AG20443 (cell line): Measurements from ENCODE around the gene HSPBP1.
"Not testable (repeated sequence)": the region's sequence is repeated elsewhere in the genome, so short reads cannot be mapped to it uniquely, and the experiment has no call there.

Experiments used
- DNase-seq: peaks from one replicate; pipeline ENCODE4 v3.0.0; 2012; ENCODE audit warnings: low spot score, mixed read lengths

The HSPBP1 gene

GRCh38 chr19:55239004-55239403 lies 40.9 kb downstream of the HSPBP1 start:
- no peak for DNase-seq

DNA sequence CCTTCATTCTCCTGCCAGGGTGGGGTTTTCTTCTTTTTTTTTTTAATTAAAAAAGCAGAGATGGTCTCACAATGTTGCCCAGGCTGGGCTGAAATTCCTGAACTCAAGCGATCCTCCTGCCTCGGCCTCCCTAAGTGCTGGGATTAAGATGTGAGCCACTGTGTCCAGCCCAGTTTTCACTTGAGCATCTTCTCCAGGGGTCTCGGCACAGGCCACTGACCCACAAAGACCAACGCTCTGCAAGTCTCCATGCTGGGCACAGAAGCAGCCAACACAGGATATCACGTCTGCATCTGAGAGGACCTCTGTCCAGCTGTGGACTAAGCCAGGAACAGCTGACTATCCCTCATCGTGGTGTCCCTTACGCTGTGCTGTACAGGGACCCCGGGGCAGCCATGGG lies 41.9 kb downstream of the HSPBP1 start:
- no peak for DNase-seq

DNA sequence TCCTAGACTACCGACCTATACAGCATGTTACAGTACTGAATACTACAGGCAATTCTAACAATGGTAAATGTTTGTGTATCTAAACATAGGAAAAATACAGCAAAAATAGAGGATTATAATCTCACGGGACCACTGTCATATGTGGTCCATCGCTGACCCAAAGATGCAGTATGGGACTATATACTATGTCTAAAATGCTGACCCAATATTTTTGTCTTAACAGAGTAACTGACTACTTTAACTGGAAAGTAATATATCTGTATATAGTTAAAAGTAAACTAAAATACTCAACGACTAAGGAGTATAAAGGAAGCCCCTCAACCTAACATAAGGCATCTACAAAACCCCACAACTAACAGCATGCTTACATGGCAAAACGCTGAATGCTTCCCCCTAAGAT lies 46.9 kb downstream of the HSPBP1 start:
- no peak for DNase-seq

DNA sequence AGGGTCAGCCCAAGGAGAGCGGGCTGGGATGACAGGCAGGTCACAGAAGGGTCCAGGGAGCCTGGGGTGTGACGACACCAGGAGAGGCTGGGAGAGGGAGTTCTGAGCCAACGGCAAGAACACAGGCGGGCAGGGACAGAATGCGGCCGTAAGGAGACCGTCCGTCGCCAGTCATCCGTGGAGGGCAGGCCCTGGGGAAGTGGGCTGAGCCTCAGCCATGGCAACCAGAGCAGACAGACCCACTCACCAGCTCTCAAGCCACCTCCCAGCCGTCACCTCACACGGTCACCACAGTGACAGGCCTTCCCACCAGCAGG lies 47.7 kb downstream of the HSPBP1 start:
- no peak for DNase-seq

DNA sequence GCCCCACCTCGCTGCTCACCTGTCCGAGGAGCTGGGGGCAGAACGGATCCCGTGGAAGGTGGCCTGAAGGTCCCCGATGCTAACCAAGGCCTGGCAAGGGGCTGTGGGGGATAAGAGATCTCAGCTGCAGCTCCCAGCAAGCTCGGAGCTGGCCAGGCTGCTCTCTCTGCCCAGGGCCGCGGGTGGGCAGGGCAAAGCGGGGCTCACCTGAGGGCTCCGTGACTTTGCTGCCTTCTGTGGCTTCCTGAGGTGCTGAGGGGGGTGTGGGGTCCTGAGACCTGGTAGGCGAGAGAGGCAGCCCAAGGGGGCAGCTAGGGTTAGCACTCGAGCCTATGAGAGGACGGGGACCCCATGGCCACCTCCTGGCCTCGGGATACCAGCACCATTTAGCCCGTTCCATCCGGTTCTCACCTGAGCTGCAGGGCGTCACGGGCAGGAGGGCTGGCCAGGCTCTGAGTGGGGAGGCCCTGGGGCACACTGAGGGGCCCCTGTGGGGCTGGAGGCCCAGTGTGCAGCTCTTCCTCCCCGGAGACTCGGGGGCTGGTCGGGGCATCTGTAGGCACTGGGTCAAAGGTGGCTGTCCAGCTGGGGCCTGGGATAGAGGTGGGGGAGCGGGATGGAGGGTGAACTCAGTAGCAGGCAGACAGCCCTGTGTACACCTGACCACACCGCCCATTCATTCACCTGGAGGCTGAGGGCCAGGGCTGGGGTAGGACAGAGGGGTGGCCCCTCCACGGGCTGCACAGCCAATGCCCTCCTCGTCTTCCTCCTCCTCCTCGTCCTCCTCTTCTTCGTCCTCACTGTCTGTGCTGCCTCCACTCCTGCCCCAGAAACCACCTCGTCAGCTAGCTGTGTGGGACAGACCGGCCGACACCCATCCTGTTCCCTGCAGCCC lies 48.3 kb downstream of the HSPBP1 start:
- DNase-seq: no peak

GRCh38 chr19:55230780-55231179 lies 49.1 kb downstream of the HSPBP1 start:
- DNase-seq: no peak

DNA sequence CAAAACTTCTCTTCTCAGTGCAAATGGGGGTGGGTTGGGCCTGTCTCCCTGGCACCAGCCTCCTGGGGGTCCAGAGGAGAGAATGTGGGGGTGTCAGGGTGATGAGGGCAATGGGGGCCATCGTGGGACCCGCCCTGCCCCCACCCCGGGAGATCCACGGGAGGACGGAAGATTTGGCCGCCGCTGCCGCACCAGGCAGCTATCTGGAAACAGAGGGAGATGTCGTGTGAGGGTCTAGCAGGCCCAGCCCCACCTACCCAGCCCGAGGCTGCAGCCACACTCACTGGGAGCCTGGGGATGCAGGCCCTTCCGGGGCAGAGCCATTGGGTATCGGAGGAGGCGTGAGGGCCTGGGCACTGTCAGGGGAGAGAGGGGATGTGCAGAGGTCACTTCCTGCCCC lies 49.6 kb downstream of the HSPBP1 start:
- no peak for DNase-seq

DNA sequence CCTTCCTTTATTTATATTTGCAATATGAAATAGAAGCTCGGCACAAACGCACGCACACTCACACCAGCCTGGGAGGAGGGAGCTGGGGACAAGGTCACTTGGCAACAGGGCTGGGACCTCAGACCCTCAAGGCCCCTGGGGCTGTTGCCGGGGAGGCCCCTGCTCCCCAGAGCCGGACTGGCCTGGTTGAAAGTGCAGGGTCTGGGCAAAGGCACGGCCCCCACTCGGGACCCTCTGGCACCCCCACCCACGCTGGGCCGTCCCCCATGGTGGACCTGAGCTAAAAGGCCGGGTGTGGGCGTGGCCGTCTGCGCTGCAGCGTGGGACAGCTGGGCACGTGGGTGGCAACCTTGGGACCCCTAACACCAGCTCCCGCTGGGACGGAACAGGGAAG lies 50.1 kb downstream of the HSPBP1 start:
- DNase-seq: no peak

DNA sequence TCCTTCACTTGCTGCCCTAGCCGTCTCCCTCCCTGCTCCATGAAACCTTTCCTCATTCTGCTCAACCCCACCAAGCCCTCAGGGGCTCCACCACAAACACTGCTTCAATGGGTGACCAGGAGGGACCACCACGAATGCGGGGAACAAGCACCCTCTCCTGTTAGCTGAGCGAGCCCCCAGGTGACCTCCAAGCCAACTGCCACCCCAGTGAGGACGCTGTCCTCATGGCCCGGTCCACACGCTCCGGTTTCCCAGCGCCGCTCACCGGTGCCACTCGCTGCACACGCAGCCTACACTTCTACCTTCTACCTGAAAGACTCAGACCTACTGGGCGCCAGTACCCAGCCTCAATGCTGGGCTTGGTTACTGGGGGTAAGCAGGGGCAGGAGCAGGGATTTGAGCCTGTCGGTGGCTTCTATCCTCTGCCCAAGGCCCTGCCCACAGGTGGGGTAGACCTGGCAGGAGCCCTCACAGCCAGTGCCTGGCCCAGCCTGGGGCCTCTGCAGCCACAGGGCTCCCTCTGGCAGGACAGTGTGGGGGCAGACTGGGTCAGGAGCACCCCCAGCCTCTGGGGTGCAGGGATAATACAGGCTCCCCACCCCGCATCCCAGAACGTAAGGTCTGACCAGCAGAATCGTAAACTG lies 50.6 kb downstream of the HSPBP1 start:
- no peak for DNase-seq

- no peak for DNase-seq
Measured at GRCh38 chr19:55228403-55229031, 51.4 kb downstream of the HSPBP1 start, which contains the start of gene TMEM86B. TSS of gene TMEM86B (minus strand) at chr19:55228763. CDS start at chr19:55228741, 22 bp downstream.

DNA sequence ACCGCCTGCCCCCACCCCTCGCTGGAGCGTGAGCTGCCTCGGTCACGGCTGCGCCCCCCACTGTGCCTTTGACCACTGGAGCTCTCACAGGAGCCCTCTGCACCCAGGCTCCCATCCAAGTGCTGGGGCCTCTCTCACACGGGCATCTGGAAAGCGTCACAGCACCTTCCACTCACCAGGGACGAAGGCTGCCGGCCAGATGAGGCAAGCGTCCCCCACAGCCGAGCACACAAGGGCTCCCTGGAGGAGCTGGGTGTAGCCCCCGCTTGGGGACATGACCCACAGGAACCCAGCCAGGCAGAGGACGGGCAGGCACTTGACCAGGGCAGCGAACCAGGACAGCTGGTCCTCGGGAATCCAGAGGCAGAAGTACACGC lies 51.9 kb downstream of the HSPBP1 start:
- no peak for DNase-seq

GRCh38 chr19:55227241-55228014 lies 52.5 kb downstream of the HSPBP1 start:
- DNase-seq: no peak

GRCh38 chr19:55226788-55227187 lies 53.1 kb downstream of the HSPBP1 start:
- no peak for DNase-seq

- DNase-seq: no peak
Measured at GRCh38 chr19:55226273-55226672, 53.6 kb downstream of the HSPBP1 start.

DNA sequence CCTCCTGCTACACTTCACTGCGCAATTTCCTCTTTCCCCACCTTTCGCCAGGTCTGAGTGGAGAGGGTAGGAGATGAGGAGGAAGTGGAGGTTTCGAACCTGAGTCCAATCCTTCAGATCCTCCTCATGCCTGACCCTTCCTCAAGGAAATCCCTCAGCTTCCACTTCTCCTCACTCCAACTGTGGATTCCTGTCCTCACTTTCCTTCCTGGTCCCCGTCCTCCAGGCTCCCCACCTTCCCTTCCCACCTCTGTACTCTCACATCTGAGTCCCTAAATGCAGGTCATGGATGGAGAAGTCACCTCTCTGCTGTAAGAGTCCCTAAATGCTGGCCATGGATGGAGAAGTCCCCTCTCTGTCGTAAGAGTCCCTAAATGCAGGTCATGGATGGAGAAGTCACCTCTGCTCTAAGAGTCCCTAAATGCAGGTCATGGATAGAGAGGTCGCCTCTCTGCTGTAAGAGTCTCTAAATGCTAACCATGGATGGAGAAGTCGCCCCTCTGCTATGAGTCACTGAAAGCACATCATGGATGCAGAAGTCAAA lies 54.4 kb downstream of the HSPBP1 start:
- no peak for DNase-seq

GRCh38 chr19:55224679-55225414 lies 55.1 kb downstream of the HSPBP1 start:
- DNase-seq: not testable (repeated sequence)

DNA sequence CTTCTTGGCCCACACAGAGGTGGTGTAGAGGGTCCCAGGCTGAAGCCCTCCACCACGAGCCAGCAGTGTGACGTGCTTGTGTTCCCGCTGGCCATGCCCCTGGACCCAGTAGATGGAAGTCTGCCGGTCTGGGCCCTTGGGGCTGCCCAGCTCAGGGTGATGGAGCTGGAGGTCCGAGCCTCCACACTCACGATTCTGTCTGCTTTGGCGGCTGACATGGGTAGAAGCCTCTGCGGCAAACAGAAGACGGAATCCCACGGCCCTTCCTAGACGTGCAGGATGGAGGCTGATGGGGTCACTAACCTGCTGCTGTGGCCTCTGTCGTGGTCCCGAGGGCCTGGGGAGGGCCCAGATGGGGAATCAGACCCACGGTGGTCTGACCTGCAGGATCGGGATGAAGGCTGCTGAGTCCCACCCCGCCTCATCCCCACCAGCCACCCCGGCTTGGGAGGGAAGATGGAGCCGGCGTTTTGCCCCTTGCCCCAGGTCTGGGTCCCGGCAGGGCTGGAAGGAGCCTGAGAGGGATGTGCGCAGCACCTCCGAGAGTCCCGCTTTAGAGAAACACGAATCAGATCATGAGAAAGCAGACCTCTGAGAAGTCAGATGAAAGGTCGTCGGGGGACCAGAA lies 55.8 kb downstream of the HSPBP1 start:
- DNase-seq: no peak

DNA sequence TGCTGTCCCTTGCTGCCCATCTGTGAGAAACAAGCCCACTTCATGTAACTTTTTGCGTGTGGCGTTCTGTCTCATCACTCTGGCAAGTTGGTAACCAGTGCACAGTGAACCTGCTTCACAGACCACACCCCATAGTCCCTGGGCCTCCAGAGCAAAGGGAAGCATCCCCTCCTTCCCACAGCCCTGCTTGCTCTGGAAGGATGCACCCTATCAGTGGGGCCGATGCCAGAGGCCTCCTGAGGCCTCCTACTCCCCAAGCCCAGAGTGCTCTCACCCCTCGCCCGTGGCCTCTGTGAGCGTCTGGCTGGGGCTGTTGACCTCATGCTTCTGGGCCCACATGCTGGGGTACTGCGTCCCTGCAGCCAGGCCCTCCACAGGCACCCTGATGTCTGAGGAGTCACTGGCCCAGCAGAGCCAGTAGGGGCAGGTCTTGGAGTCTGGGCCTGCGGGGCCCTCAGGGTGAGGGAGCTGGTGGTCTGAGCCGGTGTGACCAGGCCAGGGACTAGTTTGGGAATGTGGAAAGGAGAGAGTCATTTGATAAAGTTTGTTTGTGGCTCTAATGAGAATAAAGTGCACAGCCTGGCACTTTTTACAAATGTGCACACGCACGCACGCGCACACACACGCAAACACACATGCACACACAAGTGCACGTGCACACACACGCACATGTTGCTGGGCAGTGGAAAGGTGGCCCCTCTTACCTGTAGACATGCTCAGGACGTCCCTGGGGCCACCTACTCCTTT lies 56.4 kb downstream of the HSPBP1 start:
- no peak for DNase-seq

GRCh38 chr19:55220525-55220924 lies 59.4 kb downstream of the HSPBP1 start:
- DNase-seq: no peak
